GM18508 (cell line): ENCODE data around the gene FHOD3.
A peak's percentile ranks its signal among the peaks of the same experiment; 100 is the strongest.

ENCODE experiments used
- ATAC-seq: cut with Tn5 transposase; IDR thresholded peaks from one replicate; pipeline ENCODE4 v1.9.1; 2021; ENCODE audit warnings: moderate number of reproducible peaks; ENCODE audit not compliant: insufficient read depth, unreplicated experiment

Gene FHOD3

GRCh38 chr18:36636237-36636817 is 338.8 kb downstream of the FHOD3 start:
- ATAC-seq: no peak

- peak; percentile 90 for ATAC-seq
Observed at GRCh38 chr18:36638224-36638623, 340.7 kb downstream of the FHOD3 start.

GRCh38 chr18:36640021-36640952 is 342.8 kb downstream of the FHOD3 start:
- ATAC-seq: no peak

GRCh38 chr18:36643061-36643460 is 345.5 kb downstream of the FHOD3 start:
- ATAC-seq: no peak

GRCh38 chr18:36648803-36649202 is 351.3 kb downstream of the FHOD3 start:
- no peak for ATAC-seq

GRCh38 chr18:36649205-36649604 is 351.7 kb downstream of the FHOD3 start:
- no peak for ATAC-seq

- ATAC-seq: no peak
Observed at GRCh38 chr18:36650266-36650665, 352.8 kb downstream of the FHOD3 start.

- ATAC-seq: peak; percentile 87
Observed at GRCh38 chr18:36650906-36651305, 353.4 kb downstream of the FHOD3 start.

- ATAC-seq: no peak
Observed at GRCh38 chr18:36652503-36652902, 355.0 kb downstream of the FHOD3 start.

GRCh38 chr18:36653141-36653869 is 355.8 kb downstream of the FHOD3 start:
- no peak for ATAC-seq

GRCh38 chr18:36653870-36654269 is 356.4 kb downstream of the FHOD3 start:
- no peak for ATAC-seq

- no peak for ATAC-seq
Observed at GRCh38 chr18:36655074-36655473, 357.6 kb downstream of the FHOD3 start.

GRCh38 chr18:36655930-36656329 is 358.4 kb downstream of the FHOD3 start:
- ATAC-seq: no peak

- no peak for ATAC-seq
Observed at GRCh38 chr18:36658611-36659010, 361.1 kb downstream of the FHOD3 start.

- no peak for ATAC-seq
Observed at GRCh38 chr18:36660311-36660710, 362.8 kb downstream of the FHOD3 start.

- no peak for ATAC-seq
Observed at GRCh38 chr18:36661999-36662398, 364.5 kb downstream of the FHOD3 start.

GRCh38 chr18:36663312-36663711 is 365.8 kb downstream of the FHOD3 start:
- no peak for ATAC-seq

GRCh38 chr18:36665952-36666351 is 368.4 kb downstream of the FHOD3 start:
- ATAC-seq: no peak

- no peak for ATAC-seq
Observed at GRCh38 chr18:36667811-36668210, 370.3 kb downstream of the FHOD3 start.

GRCh38 chr18:36668349-36668748 is 370.8 kb downstream of the FHOD3 start:
- no peak for ATAC-seq
